ENCODE measurements around the gene RTRAF.

The RTRAF gene

DNA sequence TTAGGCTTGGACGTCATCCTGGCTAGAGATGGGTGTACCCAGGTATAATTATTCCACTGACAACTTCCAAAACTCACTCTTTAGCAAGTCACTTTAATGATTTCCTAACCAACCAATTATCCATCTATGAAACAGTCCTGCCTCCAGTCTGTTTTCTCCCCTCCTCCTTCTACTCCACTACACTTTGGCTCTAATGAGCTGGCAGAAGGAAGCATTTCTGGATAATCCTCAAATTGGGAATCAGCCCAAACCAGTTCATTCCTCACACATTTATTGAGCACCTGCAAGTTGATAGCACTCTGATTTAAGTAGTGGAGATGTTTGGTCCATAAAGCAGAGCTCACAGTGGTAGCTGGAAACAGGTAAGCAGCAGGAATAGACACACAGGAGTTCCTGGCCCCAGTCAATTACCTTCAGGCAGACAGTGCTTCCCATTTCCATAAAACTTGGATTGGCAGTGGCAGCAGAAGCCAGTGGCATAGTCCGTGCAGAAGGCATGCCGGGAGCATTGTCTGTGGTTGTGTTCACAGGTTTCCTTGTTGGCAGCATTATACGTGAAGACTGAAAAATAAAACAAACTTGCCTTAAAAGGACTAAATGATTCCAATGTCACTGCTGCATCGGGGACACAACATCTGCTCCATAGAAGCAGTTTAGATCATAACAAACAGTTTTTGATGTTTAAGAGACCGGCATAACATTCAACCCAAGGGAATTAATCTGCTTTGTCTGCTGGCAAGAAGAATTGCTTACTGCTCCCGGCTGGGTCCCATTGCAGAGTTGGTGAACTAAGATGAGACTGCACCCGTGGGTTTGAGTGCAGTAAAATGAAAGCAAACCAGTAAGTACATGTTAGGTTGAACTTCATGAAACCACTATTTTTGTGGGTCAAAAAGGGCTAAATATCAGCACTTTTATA is 53.3 kb downstream of the RTRAF start:
- DNase-seq, result no peak
- no peak for TF ChIP-seq GATA1 (IDR thresholded peaks at IDR 0.05; ENCODE audit: low read depth, low read length)
- TF ChIP-seq POLR2A (IDR thresholded peaks at IDR 0.05; ENCODE audit: low read length), result no peak

DNA sequence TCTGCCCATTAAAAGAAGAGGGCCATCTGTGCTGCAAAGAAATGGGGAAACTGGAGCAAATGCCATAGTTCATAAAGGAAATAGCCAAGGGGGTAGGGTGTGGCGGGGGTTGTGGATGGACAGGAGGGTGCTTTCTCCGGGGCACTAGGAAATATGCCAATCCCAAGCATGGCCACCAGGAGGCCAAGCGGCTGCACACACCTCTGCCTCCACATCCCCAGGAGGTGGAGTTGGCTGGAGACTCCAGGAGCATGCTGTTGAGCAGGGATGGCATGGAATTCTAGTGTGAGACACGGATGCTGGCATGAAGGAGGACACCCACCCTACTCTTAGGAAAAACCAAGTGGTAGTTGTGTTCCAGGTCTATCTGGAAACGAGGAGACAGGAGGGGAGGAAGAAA is 54.3 kb downstream of the RTRAF start:
- peak; percentile 11 to 30 for DNase-seq
- TF ChIP-seq POLR2A (IDR thresholded peaks at IDR 0.05; ENCODE audit: low read length), result no peak
- TF ChIP-seq GATA1 (IDR thresholded peaks at IDR 0.05; ENCODE audit: low read depth, low read length), result no peak

DNA sequence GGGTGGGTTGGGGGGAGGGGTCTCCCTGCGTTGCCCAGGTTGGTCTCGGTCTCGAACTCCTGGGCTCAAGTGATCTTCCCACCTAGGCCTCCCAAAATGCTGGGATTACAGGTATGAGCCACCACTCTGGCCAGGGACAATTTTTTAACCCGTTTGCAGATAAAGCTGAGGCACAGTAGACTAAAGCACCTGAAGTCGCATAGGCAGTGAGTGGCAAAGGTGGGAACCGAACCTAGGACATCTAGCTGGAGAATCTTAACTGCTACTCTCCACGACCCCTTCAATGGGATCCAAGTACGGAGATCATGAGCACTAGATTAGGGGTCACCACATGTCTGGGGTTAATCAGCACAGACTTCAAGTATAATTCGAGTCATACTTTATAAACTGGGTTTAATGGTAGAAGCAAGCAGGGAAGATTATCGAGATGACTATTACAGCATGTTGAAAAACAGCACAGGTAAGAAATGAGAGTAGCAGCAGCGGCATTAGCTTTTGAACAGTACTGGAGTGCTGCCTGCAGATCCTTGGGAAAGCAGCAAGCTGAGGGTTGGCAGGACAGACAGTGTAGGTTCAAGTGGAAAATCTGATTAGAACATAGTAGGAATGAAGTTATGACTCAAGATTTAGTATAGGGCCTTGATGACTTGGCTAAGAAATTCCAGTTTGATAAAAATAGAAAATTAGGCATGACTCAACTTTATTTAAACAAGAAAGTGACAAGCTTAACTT is 55.6 kb downstream of the RTRAF start:
- TF ChIP-seq GATA1 (IDR thresholded peaks at IDR 0.05; ENCODE audit: low read depth, low read length), result no peak
- TF ChIP-seq POLR2A (IDR thresholded peaks at IDR 0.05; ENCODE audit: low read length), result no peak

GRCh38 chr14:52046376-52046917 is 57.1 kb downstream of the RTRAF start:
- peak; percentile 21 to 23 for DNase-seq
- no peak for TF ChIP-seq GATA1 (IDR thresholded peaks at IDR 0.05; ENCODE audit: low read depth, low read length)
- no peak for TF ChIP-seq POLR2A (IDR thresholded peaks at IDR 0.05; ENCODE audit: low read length)

More for the DNA sequence above, 55.6 kb downstream of the RTRAF start:
- DNase-seq, result no peak

DNA sequence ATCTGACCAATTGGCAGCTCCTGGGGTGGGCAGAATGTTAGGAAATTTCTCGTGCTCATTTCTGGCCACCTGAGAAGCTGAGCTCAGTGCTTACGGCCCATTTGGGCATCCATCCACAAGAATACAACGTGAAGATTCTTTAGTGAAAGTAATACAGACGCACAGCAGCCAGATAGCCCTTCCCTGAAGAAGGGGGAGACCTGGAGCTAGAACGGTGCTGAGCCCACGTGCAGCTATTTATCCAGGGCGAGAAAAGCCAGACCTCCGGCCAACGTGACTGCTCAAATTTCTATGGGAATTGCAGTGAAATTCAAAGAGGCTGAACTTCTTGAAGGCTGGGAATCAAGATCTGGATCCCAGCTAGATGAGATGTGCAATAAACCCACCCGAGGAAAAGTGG is 58.8 kb downstream of the RTRAF start:
- no peak for DNase-seq
- no peak for TF ChIP-seq GATA1 (IDR thresholded peaks at IDR 0.05; ENCODE audit: low read depth, low read length)
- TF ChIP-seq POLR2A (IDR thresholded peaks at IDR 0.05; ENCODE audit: low read length), result no peak

GRCh38 chr14:52048641-52049204 is 59.4 kb downstream of the RTRAF start:
- no peak for DNase-seq
- TF ChIP-seq POLR2A (IDR thresholded peaks at IDR 0.05; ENCODE audit: low read length) (no peak), GATA1 (IDR thresholded peaks at IDR 0.05; ENCODE audit: low read depth, low read length) (no peak)

- DNase-seq, result no peak
Measured at GRCh38 chr14:52049271-52049670, 59.9 kb downstream of the RTRAF start.

GRCh38 chr14:52049721-52050588 is 60.6 kb downstream of the RTRAF start:
- TF ChIP-seq GATA1 (IDR thresholded peaks at IDR 0.05; ENCODE audit: low read depth, low read length) (no peak), POLR2A (IDR thresholded peaks at IDR 0.05; ENCODE audit: low read length) (no peak)
- DNase-seq, result no peak

More at GRCh38 chr14:52049271-52049670, 59.9 kb downstream of the RTRAF start:
- TF ChIP-seq GATA1 (IDR thresholded peaks at IDR 0.05; ENCODE audit: low read depth, low read length) (no peak), POLR2A (IDR thresholded peaks at IDR 0.05; ENCODE audit: low read length) (no peak)

DNA sequence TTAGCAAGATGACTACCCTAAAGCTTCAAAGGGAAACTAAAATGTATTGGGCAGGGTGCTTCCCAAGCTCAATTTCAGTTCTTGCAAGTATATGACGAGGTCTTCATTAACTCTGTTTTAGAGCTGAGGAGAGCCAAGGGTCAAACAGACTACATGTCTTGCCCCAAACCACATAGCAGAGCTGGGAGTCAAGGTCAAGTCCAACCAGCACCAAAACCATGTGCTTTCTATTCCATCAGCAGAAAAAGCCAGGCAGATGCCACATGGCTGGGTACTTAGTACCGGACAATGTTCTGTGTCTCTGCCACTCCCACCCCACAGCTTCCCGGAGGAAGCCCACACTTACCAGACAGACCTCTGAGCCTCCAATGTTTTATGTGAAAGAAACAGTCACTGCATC is 61.9 kb downstream of the RTRAF start:
- DNase-seq, result no peak

DNA sequence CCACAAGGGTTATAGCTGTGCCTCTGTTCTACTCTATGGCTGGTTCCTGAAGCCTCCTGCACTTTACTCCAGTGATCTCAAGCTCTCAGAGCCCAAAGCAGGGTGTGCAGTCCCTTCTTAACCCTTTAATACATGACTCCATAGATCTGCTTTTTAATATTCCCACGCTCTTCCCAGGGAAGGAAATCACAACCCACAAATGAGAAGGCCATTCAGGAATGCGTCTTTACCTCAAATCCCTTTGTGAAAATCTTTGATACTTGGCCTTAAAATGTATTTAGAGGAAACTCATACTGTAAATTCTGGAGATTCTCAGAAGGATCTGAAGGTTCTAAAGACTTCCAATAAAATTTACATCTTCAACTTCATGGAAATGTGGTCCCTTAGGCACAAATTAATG is 62.5 kb downstream of the RTRAF start:
- no peak for DNase-seq
- TF ChIP-seq GATA1 (IDR thresholded peaks at IDR 0.05; ENCODE audit: low read depth, low read length) (no peak), POLR2A (IDR thresholded peaks at IDR 0.05; ENCODE audit: low read length) (no peak)

More for the DNA sequence above, 61.9 kb downstream of the RTRAF start:
- TF ChIP-seq POLR2A (IDR thresholded peaks at IDR 0.05; ENCODE audit: low read length), result no peak
- TF ChIP-seq GATA1 (IDR thresholded peaks at IDR 0.05; ENCODE audit: low read depth, low read length), result no peak

DNA sequence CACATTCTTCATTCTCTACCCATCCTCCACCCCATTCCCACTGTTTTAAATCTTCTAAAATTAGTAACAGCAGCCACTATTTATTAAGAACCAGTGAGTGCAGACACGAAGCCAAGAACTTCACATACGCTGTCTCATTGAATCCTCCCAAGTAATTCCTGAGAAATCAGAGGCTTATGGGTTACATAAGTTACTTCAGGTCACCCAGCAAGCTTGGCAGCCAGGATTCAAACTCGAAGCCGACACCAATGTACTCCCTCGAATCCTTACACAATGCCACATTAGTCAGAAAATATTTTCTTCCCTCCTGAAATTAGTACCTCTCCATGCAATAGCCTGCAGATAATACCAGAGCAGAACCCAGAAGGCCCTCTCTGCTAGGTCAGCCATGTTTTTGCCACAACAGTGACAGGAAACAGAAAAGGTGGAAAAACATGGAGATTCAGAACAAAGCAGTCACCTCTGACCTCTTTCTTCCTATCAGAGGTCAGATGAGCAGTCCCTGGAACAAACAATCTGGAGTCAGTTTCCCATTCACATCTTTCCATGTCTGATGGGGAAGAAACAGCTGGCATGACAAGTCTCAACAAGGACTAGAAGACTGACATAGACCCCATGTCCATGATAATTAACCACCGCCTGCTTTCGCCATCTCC is 63.1 kb downstream of the RTRAF start:
- TF ChIP-seq POLR2A (IDR thresholded peaks at IDR 0.05; ENCODE audit: low read length), result no peak
- DNase-seq, result no peak

GRCh38 chr14:52053044-52053443 is 63.7 kb downstream of the RTRAF start:
- TF ChIP-seq POLR2A (IDR thresholded peaks at IDR 0.05; ENCODE audit: low read length), result no peak
- TF ChIP-seq GATA1 (IDR thresholded peaks at IDR 0.05; ENCODE audit: low read depth, low read length), result no peak

GRCh38 chr14:52054678-52055077 is 65.3 kb downstream of the RTRAF start:
- TF ChIP-seq POLR2A (IDR thresholded peaks at IDR 0.05; ENCODE audit: low read length) (no peak), GATA1 (IDR thresholded peaks at IDR 0.05; ENCODE audit: low read depth, low read length) (no peak)
- no peak for DNase-seq

More at GRCh38 chr14:52053044-52053443, 63.7 kb downstream of the RTRAF start:
- DNase-seq, result no peak
